AG04450 (cell line): ENCODE data around the gene ISOC2. TPM values are rescaled to one million over a fixed set of nuclear protein-coding genes. Genes with fewer than 3 reads are reported as not detected.

Experiments used
- CTCF ChIA-PET: fragments of 300-600, 350-600 bp; formaldehyde crosslinking; extraction: SDS; loops from one replicate; lab custom pipeline; 2022; ENCODE audit warnings: antibody characterized with exemption, inconsistent platforms; lab: Charles Lee
- POLR2A ChIA-PET: fragments of 350-600 bp; formaldehyde crosslinking; extraction: SDS; loops from one replicate; lab custom pipeline; 2021; ENCODE audit warnings: antibody characterized with exemption, inconsistent platforms; lab: Yijun Ruan, JAX
- DNase-seq: peaks from one replicate; pipeline ENCODE4 v3.0.0-alpha.2; 2011; ENCODE audit warnings: low read depth, low spot score
- H3K27ac ChIP-seq: one replicate; pipeline ENCODE4 v1.5.1; 2012; ENCODE audit warnings: low read depth, low read length, control low read depth
- H3K27me3 ChIP-seq: one replicate; pipeline ENCODE4 v1.6.0; 2012; ENCODE audit warnings: low read length; ENCODE audit not compliant: control insufficient read depth, insufficient read depth
- H3K4me3 ChIP-seq: 2 replicates; pipeline ENCODE4 v1.5.1; 2011; ENCODE audit warnings: mild to moderate bottlenecking, low read depth, low read length, control low read depth
- H3K9me3 ChIP-seq: 2 replicates; pipeline ENCODE4 v1.5.1; 2012; ENCODE audit warnings: low read length; ENCODE audit not compliant: control insufficient read depth, insufficient read depth
- polyA plus RNA-seq: library from polyadenylated mRNA; depleted of rRNA; stranded (reverse); fragments of >200 nt; gene quantifications from 2 replicates; pipeline ENCODE4 v1.2.3, GENCODE V29; 2011
- TF ChIP-seq, protein P1 (sequence below): IDR thresholded peaks from 2 replicates; pipeline ENCODE4 v1.5.1; 2011; ENCODE audit warnings: low read depth, low read length, control low read depth, inconsistent platforms

ISOC2 gene
- polyA plus RNA-seq, 1 experiment, result 45.1 TPM

- POLR2A ChIA-PET, result no interaction called here
- TF ChIP-seq, protein P1, sequence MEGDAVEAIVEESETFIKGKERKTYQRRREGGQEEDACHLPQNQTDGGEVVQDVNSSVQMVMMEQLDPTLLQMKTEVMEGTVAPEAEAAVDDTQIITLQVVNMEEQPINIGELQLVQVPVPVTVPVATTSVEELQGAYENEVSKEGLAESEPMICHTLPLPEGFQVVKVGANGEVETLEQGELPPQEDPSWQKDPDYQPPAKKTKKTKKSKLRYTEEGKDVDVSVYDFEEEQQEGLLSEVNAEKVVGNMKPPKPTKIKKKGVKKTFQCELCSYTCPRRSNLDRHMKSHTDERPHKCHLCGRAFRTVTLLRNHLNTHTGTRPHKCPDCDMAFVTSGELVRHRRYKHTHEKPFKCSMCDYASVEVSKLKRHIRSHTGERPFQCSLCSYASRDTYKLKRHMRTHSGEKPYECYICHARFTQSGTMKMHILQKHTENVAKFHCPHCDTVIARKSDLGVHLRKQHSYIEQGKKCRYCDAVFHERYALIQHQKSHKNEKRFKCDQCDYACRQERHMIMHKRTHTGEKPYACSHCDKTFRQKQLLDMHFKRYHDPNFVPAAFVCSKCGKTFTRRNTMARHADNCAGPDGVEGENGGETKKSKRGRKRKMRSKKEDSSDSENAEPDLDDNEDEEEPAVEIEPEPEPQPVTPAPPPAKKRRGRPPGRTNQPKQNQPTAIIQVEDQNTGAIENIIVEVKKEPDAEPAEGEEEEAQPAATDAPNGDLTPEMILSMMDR, result no peak
- H3K27me3 ChIP-seq, result peaks cover 3% of the 10 kb centered on the region
- CTCF ChIA-PET, result interaction anchor here (2.4 to 4.0 kb wide), 3 partner anchors 39 to 325 kb away, joined by 19 to 144 read pairs (median 19); no protein-coding TSS in a partner anchor
- no peak overlapping the region for H3K27ac ChIP-seq
- H3K4me3 ChIP-seq, result no peak overlapping the region
- H3K9me3 ChIP-seq, result no peaks in the 10 kb centered on the region
- DNase-seq, result no peak
These were observed 4.2 kb upstream of the ISOC2 start for GRCh38 chr19:55465460-55466240.

- Histone ChIP-seq H3K27ac (no peak within 1 kb of the TSS), H3K9me3 (no peaks in the 10 kb centered on the region), H3K4me3 (no peak within 1 kb of the TSS), H3K27me3 (peaks cover 3% of the 10 kb centered on the region)
- POLR2A ChIA-PET, result no interaction called here
- CTCF ChIA-PET, result no interaction called here
- TF ChIP-seq, protein P1, result no peak
- no peak for DNase-seq
These were observed 3.2 kb upstream of the ISOC2 start, which contains the start of gene C19orf85 for GRCh38 chr19:55464662-55465054. C19orf85 (minus strand) TSS chr19:55464751; CDS start chr19:55464554, 197 bp downstream.

GRCh38 chr19:55464039-55464661 is 2.7 kb upstream of the ISOC2 start:
- Histone ChIP-seq H3K27me3 (peaks cover 3% of the 10 kb centered on the region), H3K9me3 (no peaks in the 10 kb centered on the region), H3K4me3 (no peak overlapping the region), H3K27ac (no peak overlapping the region)
- ChIA-PET POLR2A (no interaction called here), CTCF (no interaction called here)
- DNase-seq, result no peak
- TF ChIP-seq, protein P1, result no peak

DNA sequence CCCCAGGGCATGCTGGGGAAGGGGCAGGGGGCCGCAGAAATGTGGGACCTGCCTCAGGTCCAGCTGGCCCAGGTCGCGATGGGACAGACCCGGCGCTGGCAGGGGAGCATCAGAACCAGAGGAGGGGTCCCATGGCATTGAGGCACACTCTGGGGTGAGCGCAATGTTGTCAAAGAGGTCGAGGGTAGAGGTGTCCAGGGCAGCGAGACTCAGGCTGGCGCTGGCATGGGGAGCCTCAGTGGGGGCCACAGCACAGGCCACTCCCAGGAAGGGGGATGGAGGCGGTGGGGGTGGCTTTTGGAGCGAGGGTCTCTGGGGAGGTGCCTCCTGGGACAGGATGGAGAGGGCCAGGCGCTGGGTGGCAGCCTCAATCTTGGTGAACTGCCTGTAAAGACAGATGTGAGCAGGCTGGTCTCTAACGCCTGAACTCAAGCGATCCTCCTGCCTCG is 2.2 kb upstream of the ISOC2 start:
- ChIA-PET CTCF (no interaction called here), POLR2A (no interaction called here)

More for the DNA sequence above, 2.2 kb upstream of the ISOC2 start:
- Histone ChIP-seq H3K27ac (no peak overlapping the region), H3K9me3 (no peaks in the 10 kb centered on the region), H3K4me3 (no peak overlapping the region), H3K27me3 (peaks cover 3% of the 10 kb centered on the region)
- TF ChIP-seq, protein P1, result no peak
- DNase-seq, result no peak
